GM19351 (cell line): Measurements from ENCODE around the gene PPME1.
A peak's percentile ranks its signal among the peaks of the same experiment; 100 is the strongest.
"Not testable (repeated sequence)": the region's sequence is repeated elsewhere in the genome, so short reads cannot be mapped to it uniquely, and the experiment has no call there.

ENCODE experiments used
- ATAC-seq: cut with Tn5 transposase; IDR thresholded peaks from one replicate; pipeline ENCODE4 v1.9.1; 2021; ENCODE audit warnings: mild to moderate bottlenecking, moderate library complexity; ENCODE audit not compliant: unreplicated experiment

The PPME1 gene, protein sequence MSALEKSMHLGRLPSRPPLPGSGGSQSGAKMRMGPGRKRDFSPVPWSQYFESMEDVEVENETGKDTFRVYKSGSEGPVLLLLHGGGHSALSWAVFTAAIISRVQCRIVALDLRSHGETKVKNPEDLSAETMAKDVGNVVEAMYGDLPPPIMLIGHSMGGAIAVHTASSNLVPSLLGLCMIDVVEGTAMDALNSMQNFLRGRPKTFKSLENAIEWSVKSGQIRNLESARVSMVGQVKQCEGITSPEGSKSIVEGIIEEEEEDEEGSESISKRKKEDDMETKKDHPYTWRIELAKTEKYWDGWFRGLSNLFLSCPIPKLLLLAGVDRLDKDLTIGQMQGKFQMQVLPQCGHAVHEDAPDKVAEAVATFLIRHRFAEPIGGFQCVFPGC

DNA sequence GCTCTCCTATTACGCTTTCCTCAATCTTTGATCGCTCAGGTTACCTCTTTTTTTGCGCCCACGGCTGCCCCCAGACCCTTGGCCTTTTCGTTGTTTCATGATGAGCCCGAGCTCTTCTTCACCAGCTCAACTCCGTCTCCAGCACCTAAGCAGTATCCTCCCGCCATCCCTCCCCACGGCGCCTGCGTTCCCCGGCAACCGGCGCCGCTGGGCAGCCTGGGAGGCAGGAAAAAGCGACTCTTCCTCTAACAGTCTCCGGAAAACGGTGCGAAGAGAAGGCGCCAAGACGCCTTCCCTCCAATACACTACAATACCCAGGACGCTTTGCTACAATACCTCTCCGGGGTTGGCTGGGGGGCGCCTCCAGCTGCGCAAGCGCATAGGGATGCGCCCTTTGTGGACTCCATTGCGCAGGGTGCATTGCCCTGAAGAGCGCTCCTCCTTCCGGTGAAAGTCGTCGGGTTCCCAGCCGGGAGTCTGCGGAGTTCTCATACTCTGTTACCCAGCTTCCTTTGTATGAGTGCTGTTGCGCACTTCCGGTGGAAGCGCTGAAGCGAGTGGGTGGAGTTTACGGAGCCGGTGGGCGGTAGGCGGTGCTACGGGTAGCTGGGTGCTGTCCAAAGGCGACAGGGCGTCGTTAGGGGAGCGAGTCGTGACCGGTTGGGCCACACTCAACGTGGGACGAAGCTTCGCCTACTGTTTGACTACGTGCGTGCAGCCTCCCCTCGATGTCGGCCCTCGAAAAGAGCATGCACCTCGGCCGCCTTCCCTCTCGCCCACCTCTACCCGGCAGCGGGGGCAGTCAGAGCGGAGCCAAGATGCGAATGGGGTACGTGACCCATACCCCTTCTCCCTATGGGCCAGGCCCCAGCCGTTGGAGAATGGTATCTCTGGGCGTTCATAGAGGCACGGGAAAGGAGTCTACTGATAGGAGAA is at the start of gene PPME1, which contains the start of gene C2CD3:
Gene PPME1 (plus strand): TSS at position 596 of the 936 bp plus-strand sequence. CDS start 133 bp downstream, at position 729.
Gene C2CD3 (minus strand): TSS at position 309 of the 936 bp plus-strand sequence. CDS start 210 bp downstream, at position 99.
- peak; percentile 94 for ATAC-seq

DNA sequence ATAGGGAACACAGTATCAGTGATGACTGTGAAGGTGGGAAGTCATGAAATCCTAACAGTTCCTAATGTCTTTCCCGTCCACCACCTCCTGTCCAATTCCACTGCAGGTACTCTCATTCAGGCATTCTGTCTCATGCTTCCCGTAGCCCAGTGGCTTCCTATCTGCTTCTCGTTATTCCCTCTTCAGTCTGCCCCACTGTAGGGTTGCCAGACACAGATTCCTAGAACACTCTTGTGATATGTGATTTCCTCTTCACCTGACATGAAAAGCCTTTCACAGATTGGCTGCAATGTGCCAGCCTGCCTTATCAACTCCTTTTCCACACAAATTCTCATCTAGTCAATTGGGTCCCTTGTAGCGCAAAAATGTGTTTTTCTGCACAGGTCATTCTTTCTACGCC is 49.3 kb upstream of the PPME1 start:
- ATAC-seq, result no peak

DNA sequence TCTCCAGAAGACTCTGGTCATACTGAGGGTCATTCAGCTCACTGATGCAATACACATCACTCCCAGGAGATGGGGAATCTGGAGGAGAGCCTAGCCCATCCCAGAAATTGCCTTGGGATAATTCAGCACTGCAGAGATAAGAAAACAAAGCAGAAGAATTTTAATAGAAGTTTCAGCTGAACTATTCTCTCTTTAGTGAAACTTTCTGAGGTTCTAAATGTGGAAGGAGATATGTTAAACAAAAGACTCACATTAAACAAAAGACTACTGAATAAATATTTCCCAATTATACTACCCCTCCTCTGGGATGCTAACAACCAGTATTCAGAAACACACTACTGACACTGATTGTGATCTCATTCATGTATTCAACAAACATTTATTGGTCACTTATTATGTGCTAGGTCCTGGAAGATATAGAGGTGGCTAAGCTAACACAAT is 48.1 kb upstream of the PPME1 start:
- no peak for ATAC-seq

DNA sequence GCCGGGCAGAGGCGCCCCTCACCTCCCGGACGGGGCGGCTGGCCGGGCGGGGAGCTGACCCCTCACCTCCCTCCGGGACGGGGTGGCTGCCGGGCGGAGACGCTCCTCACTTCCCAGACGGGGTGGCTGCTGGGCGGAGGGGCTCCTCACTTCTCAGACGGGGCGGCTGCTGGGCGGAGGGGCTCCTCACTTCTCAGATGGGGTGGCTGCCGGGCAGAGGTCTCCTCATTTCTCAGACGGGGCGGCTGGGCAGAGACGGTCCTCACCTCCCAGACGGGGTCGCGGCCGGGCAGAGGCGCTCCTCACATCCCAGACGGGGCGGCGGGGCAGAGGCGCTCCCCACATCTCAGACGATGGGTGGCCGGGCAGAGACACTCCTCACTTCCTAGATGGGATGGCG is 42.0 kb upstream of the PPME1 start:
- ATAC-seq, result not testable (repeated sequence)

DNA sequence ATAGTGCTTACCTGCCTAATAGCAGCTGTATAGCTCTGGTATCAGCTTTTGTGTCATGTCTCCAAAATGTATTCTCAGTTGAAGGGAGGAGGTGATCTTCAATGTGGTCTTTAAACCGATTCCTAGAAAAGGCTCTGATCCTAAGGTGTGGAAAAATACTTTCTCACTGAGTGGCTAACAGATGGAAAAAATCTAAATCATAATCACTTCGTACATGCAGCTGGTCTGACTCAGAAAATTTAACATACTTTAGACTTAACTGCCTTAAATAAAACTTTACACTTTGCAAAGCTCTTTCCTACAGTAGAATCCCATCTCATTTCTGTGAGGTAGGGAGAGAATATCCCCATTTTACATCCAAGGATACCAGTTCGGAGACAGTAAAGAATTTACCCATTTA is 38.3 kb upstream of the PPME1 start:
- ATAC-seq, result no peak

DNA sequence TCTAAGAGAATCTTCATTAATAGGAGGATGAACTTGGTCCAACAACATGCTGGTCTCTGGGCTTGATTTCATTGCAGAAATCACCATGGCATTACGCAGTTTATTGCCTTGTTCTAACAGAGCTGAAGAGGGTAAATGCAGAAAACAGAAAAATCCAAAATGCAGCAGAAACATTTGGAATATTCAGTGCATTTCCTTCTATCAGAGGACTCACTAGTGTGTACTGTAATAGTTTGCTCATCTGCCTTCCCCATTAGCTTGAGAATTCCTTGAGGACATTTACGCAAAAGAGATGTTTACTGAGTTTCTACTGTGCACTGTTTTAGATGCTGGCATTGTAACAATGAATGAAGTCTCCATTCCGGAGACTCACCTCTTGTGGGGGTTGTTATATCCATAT is 37.7 kb upstream of the PPME1 start:
- ATAC-seq, result no peak

DNA sequence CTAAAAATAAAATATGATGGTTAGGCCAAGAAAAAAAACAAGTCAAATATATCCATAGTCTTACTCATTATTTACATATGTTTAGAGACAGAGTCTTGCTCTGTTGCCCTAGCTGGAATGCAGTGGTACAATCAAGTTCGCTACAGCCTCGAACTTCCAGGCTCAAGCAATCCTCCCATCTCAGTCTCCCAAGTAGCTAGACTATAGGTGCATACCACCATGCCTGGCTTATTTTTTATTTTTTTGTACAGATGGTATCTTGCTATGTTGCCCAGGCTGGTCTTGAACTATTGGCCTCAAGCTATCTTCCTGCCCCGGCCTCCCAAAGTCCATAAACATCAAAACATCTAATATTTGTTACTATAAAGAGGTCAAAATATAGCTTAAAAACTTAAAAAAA is 36.4 kb upstream of the PPME1 start:
- ATAC-seq, result no peak

DNA sequence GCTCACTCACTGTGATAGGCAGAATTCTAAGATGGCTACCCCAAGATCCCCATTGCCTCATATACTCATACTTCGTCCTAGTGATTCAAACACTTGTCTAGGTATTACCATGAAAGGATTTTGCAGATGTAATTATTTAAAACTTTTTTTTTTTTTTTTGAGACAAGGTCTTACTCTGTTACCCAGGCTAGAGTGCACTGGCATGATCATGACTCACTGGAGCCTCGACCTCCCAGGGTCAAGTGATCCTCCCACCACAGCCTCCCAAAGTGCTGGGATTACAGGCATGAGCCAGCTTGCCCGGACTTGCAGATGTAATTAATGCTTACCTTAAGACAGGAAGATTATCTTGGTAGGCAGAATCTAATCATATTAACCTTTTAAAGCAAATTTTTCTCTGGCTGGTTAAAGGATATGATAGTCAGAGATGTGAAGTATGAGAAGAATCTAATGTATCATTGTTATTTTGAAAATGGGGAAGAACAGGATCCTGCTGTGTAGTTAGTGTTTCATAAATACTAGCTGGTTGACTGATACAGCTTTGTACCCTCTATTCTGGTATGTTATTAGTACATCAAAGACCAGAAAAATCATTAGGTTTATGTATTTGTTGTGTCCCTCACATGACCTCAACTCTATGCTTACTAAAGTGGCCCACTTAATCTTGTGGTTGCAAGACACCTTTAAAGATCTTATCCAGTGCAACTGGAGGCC is 35.8 kb upstream of the PPME1 start:
- ATAC-seq, result no peak

DNA sequence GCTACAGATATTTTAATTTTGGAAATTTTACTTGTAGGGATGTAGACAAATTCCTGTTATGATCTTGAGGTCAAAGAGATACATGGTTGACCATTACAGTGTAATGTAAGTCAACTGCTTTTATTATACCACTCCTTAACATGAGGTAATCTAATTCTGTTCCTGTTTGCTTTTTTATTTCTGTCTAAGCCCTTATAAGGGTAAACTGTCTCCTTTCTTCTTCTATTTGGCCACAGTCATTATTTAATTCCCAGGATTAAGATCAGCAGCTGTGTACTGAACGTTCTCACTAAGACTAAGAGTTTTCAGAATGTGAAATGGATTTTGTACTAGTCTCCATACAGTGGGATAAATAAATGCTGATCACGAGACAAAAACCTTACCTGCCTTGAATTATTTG is 33.1 kb upstream of the PPME1 start:
- ATAC-seq, result no peak

DNA sequence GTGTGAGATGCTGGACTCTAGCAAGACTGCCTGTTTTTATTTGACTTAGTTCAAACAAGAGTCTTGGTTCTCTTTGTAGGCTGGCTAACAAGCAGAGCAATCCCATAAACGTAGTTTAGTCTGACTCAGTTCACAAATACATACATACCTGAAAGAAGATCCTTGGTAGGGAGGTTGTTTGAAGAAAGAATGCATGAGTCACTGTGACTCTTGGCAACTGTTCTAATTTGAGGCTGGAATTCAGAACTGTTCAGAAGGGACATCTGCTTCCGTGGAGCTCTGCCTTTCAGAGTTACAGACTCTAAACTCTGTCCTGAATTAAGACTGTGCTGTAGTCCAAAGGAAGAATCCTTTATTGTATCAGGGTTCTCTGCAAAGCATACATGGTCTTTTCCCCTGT is 32.5 kb upstream of the PPME1 start:
- ATAC-seq, result no peak

DNA sequence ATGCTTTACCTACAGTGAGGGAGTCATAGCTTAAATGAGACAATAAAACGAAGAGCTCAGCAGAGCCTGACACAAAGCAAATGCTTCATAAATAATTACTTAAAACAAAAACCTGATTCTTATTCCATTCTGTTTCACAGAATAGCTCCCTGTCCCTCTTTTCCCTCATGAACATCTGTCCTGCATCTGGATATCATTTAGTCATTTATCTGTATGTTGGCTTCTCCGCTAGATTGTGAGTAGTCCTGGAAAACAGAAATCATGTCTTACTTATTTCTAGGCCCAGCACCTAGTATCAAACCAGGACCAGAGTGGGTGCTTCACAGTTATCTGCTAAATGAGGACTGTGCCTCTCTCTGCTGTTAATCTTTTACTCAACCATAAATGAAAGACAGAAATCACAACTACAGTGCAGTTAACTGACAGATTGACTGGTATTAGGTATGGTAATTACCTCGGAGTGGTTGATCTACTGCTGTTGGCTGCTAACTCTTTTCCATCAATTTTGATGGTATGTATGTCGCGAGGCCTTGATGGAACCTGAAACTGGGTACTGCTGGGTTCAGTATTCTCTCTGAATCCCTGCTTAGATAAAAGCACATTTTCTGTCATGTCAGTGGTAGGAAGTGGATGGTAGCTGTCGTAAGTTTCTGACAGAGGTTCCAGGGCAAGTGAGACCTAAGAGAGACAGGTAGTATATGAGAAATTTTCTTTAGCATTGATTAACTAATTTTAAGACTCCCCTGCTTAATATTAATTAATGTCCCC is 31.8 kb upstream of the PPME1 start:
- no peak for ATAC-seq

DNA sequence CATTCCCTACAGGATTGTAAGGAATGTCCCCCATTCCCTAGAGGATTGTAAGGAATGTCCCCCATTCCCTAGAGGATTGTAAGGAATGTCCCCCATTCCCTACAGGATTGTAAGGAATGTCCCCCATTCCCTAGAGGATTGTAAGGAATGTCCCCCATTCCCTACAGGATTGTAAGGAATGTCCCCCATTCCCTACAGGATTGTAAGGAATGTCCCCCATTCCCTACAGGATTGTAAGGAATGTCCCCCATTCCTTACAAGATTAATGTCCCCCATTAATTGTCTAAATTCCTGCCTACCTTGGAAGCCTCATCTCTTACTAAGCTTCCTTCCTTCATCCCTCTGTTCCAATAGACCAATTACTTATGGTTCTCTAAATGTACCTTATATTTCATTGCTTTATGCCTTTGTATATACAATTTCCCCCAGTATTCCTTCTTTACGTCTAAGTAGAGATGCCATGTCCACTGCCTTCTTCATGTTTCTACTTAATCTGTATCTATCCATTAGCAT is 31.1 kb upstream of the PPME1 start:
- ATAC-seq, result not testable (repeated sequence)

DNA sequence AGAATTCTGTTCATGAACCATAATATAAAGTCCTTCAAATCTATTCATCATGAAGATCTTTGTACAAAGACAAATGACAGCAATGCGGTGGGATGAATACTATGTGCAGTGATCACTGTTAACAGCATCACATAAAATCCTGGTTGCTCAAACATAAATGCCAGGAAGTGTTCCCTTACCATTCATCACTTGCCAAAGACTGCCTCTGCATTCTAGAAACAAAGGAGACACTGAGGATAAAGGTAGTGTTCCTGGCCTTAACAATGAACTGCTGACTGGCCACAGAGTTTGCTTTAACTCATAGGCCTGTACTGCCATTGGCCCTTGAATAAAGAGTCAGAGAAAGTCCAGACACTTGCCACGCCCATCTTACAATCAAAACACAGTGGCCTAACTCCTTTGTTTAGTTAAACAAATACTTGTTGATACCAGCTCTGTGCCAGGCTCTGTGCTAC is 29.8 kb upstream of the PPME1 start:
- ATAC-seq, result no peak

DNA sequence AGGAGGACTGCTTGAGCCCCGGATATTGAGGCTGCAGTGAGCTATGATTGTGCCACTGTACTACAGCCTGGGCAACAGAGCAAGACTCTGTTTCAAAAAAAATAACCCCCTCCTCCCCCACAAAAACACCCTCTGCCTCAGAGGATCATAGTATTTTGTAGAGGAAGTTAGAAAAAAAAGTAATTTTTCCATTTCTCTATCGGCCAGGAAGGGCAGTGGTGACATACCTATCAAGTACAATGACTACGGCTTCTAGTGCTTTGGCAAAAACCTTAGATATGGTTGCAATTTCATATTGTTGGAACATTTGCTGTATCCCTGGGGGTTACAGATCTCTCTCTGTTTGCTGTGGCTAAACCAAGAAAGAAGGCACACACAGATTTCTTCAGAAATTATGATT is 29.2 kb upstream of the PPME1 start:
- no peak for ATAC-seq

DNA sequence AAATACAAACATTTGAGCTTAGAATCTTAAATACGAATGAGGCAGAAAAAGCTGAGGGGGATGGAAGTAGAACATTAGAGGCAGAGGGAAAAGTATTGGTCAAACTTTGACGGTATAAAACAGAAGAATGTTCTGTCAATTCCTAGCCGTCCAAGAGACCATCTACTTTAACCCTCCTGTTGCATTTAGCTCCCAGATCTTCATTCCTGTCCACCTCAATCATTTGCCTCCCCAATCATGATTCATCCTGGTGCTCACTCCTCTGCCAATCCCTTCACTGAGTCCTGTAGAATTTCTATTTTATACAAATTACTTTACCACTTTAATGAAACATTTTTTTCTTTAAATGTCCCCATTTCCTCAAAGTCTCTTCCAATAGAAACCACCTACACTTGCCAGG is 28.5 kb upstream of the PPME1 start:
- ATAC-seq, result no peak

DNA sequence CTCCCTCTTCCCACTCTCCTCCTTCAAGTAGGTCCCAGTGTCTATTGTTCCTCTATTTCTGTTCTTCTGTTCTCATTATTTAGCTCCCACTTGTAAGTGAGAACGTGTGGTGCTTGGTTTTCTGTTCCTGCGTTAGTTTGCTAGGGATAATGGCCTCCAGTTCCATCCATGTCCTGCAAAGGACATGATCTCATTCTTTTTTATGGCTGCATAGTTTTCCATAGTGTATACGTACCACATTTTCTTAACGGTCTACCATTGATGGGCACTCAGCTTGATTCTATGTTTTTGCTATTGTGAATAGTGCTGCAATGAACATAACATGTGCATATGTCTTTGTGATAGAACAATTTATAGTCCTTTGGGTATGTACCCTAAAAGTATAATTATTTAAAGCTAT is 26.5 kb upstream of the PPME1 start:
- ATAC-seq, result no peak

DNA sequence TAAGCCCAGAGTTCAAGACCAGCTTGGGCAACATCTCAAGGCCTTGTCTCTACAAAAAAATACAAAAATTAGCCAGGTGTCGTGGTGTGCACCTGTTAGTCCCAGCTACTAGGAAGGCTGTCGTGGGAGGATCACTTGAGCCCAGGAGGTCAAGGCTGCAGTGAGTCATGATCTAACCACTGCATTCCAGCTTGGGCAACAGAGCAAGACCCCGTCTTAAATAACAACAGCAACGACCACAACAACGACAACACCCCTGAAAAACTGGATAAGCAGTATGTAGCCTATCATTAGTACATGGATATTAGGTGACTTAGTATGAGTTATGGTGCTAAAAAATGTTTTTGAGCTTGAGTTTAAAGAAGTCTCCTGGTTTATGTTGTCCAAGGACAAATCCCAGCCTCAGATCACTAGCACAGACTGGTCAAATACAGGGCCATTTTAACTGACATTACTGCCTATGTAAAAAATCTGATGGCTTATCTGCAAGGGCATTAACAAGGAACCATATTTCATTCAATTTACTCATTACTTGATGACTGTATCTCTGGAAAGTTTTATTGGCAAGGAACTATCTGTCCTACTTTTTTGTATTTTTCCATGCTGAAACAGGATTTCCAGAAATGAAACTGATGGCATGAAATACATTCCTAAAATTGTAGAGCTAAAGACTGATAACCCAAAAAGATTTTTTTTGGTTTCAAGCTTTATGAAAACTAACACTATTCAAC is 23.7 kb upstream of the PPME1 start:
- no peak for ATAC-seq

DNA sequence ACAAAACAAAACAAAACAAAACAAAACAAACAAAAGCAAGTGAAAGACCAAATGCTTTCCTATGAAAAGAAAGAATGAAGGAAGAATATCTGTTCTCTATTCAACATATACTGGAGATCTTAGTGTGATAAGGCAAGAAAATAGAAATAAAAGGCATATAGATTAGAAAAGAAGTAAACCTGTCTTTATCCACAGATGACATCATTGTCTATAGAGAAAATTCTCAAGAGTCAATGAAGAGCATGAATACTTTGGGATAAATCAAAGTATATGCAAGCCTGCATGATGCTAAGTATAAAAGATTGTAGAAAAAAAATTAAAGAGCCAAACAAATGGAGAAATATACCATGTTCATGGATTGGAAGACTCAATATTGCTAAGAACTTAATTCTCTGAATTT is 17.9 kb upstream of the PPME1 start:
- no peak for ATAC-seq

DNA sequence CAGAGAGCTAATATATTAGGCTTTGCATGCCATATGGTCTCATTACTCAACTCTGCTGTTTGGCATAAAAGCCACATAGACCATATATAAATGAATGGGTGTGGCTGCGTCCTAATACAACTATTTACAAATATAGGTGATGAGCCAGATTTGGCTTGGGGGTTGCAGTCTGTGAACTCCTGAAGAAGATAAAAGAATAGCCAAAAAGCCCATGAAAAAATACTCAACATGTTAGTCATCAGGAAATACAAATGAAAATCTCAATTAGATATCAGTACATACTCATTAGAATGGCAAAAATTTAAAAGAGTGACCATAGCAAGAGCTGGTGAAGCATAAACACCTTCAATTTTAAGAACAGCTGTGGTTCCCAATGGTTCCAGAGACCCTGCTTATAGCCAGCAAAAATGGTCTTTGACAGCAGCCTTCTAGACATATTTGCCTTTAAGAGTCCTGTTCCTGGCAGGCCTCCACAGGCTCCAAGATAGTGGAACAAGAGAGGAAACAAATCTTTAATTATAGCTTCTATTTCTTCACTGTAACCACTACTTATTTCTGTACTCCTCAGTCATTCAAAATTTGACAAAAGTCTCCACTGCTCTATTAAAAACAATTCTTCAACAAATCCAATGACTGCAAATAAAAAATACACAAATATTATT is 16.3 kb upstream of the PPME1 start:
- ATAC-seq, result no peak
